ENCODE measurements around the gene FAM25G.
A peak's percentile ranks its signal among the peaks of the same experiment; 100 is the strongest.
"Not testable (repeated sequence)": the region's sequence is repeated elsewhere in the genome, so short reads cannot be mapped to it uniquely, and the experiment has no call there.

Gene FAM25G

GRCh38 chr10:47468731-47469528 is 22.6 kb downstream of the FAM25G start:
- DNase-seq; in situ Hi-C loops (cut with HindIII; ENCODE audit: low pct_ligation_motif_present, low pct_unique_long_range_greater_than_20kb, low sequenced_read_pairs): not testable (repeated sequence)

- DNase-seq; in situ Hi-C loops (cut with HindIII; ENCODE audit: low pct_ligation_motif_present, low pct_unique_long_range_greater_than_20kb, low sequenced_read_pairs): not testable (repeated sequence)
These were observed 23.5 kb downstream of the FAM25G start for GRCh38 chr10:47467957-47468356.

- in situ Hi-C loops (cut with HindIII; ENCODE audit: low pct_ligation_motif_present, low pct_unique_long_range_greater_than_20kb, low sequenced_read_pairs); DNase-seq: not testable (repeated sequence)
These were observed 24.0 kb downstream of the FAM25G start for GRCh38 chr10:47467458-47467857.

GRCh38 chr10:47465216-47465917 is 26.1 kb downstream of the FAM25G start:
- in situ Hi-C loops (cut with HindIII; ENCODE audit: low pct_ligation_motif_present, low pct_unique_long_range_greater_than_20kb, low sequenced_read_pairs); DNase-seq: not testable (repeated sequence)

GRCh38 chr10:47462577-47463358 is 28.7 kb downstream of the FAM25G start:
- DNase-seq; in situ Hi-C loops (cut with HindIII; ENCODE audit: low pct_ligation_motif_present, low pct_unique_long_range_greater_than_20kb, low sequenced_read_pairs): not testable (repeated sequence)

GRCh38 chr10:47461261-47461687 is 30.2 kb downstream of the FAM25G start:
- in situ Hi-C loops (cut with HindIII; ENCODE audit: low pct_ligation_motif_present, low pct_unique_long_range_greater_than_20kb, low sequenced_read_pairs), result not testable (repeated sequence)
- peak; percentile 74 for DNase-seq

- in situ Hi-C loops (cut with HindIII; ENCODE audit: low pct_ligation_motif_present, low pct_unique_long_range_greater_than_20kb, low sequenced_read_pairs), result no loop called here
- DNase-seq, result peak; percentile 54
These were observed 32.9 kb downstream of the FAM25G start for GRCh38 chr10:47458466-47459154.

- in situ Hi-C loops (cut with HindIII; ENCODE audit: low pct_ligation_motif_present, low pct_unique_long_range_greater_than_20kb, low sequenced_read_pairs), result no loop called here
- DNase-seq, result no peak
These were observed 33.7 kb downstream of the FAM25G start for GRCh38 chr10:47457826-47458225.

GRCh38 chr10:47457528-47457820 is 34.0 kb downstream of the FAM25G start:
- no peak for DNase-seq
- in situ Hi-C loops (cut with HindIII; ENCODE audit: low pct_ligation_motif_present, low pct_unique_long_range_greater_than_20kb, low sequenced_read_pairs), result no loop called here

- DNase-seq, result no peak
- in situ Hi-C loops (cut with HindIII; ENCODE audit: low pct_ligation_motif_present, low pct_unique_long_range_greater_than_20kb, low sequenced_read_pairs), result no loop called here
These were observed 34.5 kb downstream of the FAM25G start for GRCh38 chr10:47456794-47457527.

- in situ Hi-C loops (cut with HindIII; ENCODE audit: low pct_ligation_motif_present, low pct_unique_long_range_greater_than_20kb, low sequenced_read_pairs), result no loop called here
- DNase-seq, result no peak
These were observed 35.3 kb downstream of the FAM25G start for GRCh38 chr10:47456079-47456785.

GRCh38 chr10:47455350-47456078 is 36.0 kb downstream of the FAM25G start:
- in situ Hi-C loops (cut with HindIII; ENCODE audit: low pct_ligation_motif_present, low pct_unique_long_range_greater_than_20kb, low sequenced_read_pairs); DNase-seq: not testable (repeated sequence)

- in situ Hi-C loops (cut with HindIII; ENCODE audit: low pct_ligation_motif_present, low pct_unique_long_range_greater_than_20kb, low sequenced_read_pairs), result no loop called here
These were observed 36.8 kb downstream of the FAM25G start for GRCh38 chr10:47454780-47455058.

GRCh38 chr10:47454008-47454779 is 37.3 kb downstream of the FAM25G start:
- in situ Hi-C loops (cut with HindIII; ENCODE audit: low pct_ligation_motif_present, low pct_unique_long_range_greater_than_20kb, low sequenced_read_pairs), result no loop called here
- DNase-seq, result no peak

More at GRCh38 chr10:47454780-47455058, 36.8 kb downstream of the FAM25G start:
- DNase-seq, result no peak

GRCh38 chr10:47453141-47454007 is 38.1 kb downstream of the FAM25G start:
- in situ Hi-C loops (cut with HindIII; ENCODE audit: low pct_ligation_motif_present, low pct_unique_long_range_greater_than_20kb, low sequenced_read_pairs), result no loop called here
- no peak for DNase-seq

All from ACHN (cell line).